K562 (cell line): Measurements from ENCODE around the gene RBSN.

Experiments used
- BRF2 ChIP-seq: IDR thresholded peaks from 3 replicates; pipeline ENCODE4 v1.6.1; 2011; ENCODE audit warnings: borderline replicate concordance, mild to moderate bottlenecking; ENCODE audit not compliant: insufficient read length, insufficient read depth
- CBX8 ChIP-seq: fragments of 200-600 bp; sonication (generic); IDR thresholded peaks from 2 replicates; pipeline ENCODE4 v1.6.1; 2012; ENCODE audit warnings: borderline replicate concordance, mixed run types, low read depth, mild to moderate bottlenecking, moderate library complexity, mixed read lengths, low read length, control low read depth, inconsistent platforms; ENCODE audit not compliant: poor library complexity, severe bottlenecking; ENCODE audit errors: extremely low read depth
- CTCF ChIP-seq, 3 experiments: IDR thresholded peaks in 2 of 3; conservative IDR thresholded peaks in 1 of 3; 2 replicates each; pipeline ENCODE4 v1.5.1; 2011 to 2012; ENCODE audit warnings: low read length in 3 of 3, mild to moderate bottlenecking in 3 of 3, control low read depth in 2 of 3, improper control_type of control experiment in 1 of 3, inconsistent platforms in 1 of 3, low read depth in 1 of 3, mixed read lengths in 1 of 3, moderate library complexity in 1 of 3; ENCODE audit not compliant: insufficient read depth in 2 of 3
- DIDO1 ChIP-seq: fragments of 450-650 bp; IDR thresholded peaks from 2 replicates; pipeline ENCODE4 v1.6.1; 2016; ENCODE audit warnings: low read depth, missing biosample characterization, missing genetic modification characterization
- EZH2 ChIP-seq: IDR thresholded peaks from 2 replicates; pipeline ENCODE4 v1.6.1; 2012; ENCODE audit warnings: low read depth, mild to moderate bottlenecking, inconsistent platforms, low read length, borderline replicate concordance
- KLF1 ChIP-seq: fragments of 450-650 bp; IDR thresholded peaks from 2 replicates; pipeline ENCODE4 v1.6.1; 2016; ENCODE audit warnings: missing genetic modification characterization, missing compliant biosample characterization
- PCBP2 ChIP-seq: fragments of 200-400 bp; formaldehyde crosslinking; IDR thresholded peaks from 2 replicates; pipeline ENCODE4 v1.6.1; 2018; ENCODE audit warnings: low read length, low read depth, mild to moderate bottlenecking, moderate library complexity; ENCODE audit not compliant: poor library complexity, severe bottlenecking
- POLR2AphosphoS2 ChIP-seq: IDR thresholded peaks from 2 replicates; pipeline ENCODE4 v1.6.1; 2012; ENCODE audit warnings: low read length, improper control_type of control experiment
- PTBP1 ChIP-seq: fragments of 200-400 bp; formaldehyde crosslinking; IDR thresholded peaks from 2 replicates; pipeline ENCODE4 v1.6.1; 2017; ENCODE audit warnings: low read depth, low read length
- SIN3A ChIP-seq, 2 experiments: fragments of 150-350 bp in 1 of 2; IDR thresholded peaks; 2 replicates each; pipeline ENCODE4 v1.6.1; 2011 to 2016; ENCODE audit warnings: borderline replicate concordance in 2 of 2, low read depth in 2 of 2, low read length in 2 of 2, mild to moderate bottlenecking in 2 of 2, moderate library complexity in 2 of 2; ENCODE audit not compliant: control insufficient read depth in 1 of 2
- SP1 ChIP-seq: sonication (generic); formaldehyde crosslinking; IDR thresholded peaks from 2 replicates; pipeline ENCODE4 v1.8.1; 2022; ENCODE audit warnings: mild to moderate bottlenecking, missing genetic modification reagents
- ZNF644 ChIP-seq: fragments of 200-800 bp; sonication (Bioruptor generic); IDR thresholded peaks from 2 replicates; pipeline ENCODE4 v1.6.1; 2016; ENCODE audit warnings: low read depth, missing genetic modification characterization, missing compliant biosample characterization

GRCh38 chr3:15122398-15122797 lies 23.4 kb upstream of the RBSN start:
- TF ChIP-seq PCBP2 (no peak), SP1 (no peak), CTCF (IDR thresholded peaks at IDR 0.05 in 2 of 3, conservative IDR thresholded peaks at IDR 0.05 in 1 of 3; ENCODE audit: insufficient read depth in 2 of 3, low read depth in 1 of 3, low read length in 3 of 3) (no peak), ZNF644 (no peak), SIN3A (IDR thresholded peaks at IDR 0.05; ENCODE audit: borderline replicate concordance in 2 of 2, control insufficient read depth in 1 of 2, low read depth in 2 of 2, low read length in 2 of 2) (no peak), EZH2 (no peak), BRF2 (no peak), POLR2AphosphoS2 (no peak), CBX8 (no peak), DIDO1 (tag) (no peak), PTBP1 (no peak), KLF1 (tag) (no peak)
